T-cell (primary cell): ENCODE results near the gene UPF1. TPM values are rescaled to one million over a fixed set of nuclear protein-coding genes. Genes with fewer than 3 reads are reported as not detected.

Experiments used
- ATAC-seq, 4 experiments: fragments of 200-7000 bp in 3 of 4; fragments of 150-1000 bp in 1 of 4; cut with Tn5 transposase; replicated peaks in 1 of 4; 1 replicate in 3 of 4; 2 replicates in 1 of 4; pipeline ENCODE4 v1.10.0; 2021; ENCODE audit warnings: moderate library complexity in 3 of 4, mild to moderate bottlenecking in 2 of 4, moderate number of reproducible peaks in 1 of 4
- CTCF ChIA-PET, 2 donors: fragments of 300-600 bp; sonication (Branson Sonifier 250); formaldehyde crosslinking; loops; one replicate each; lab custom pipeline; 2022; ENCODE audit warnings: antibody characterized with exemption in 2 of 2; lab: Charles Lee
- POLR2A ChIA-PET, 2 donors: fragments of 300-600 bp; sonication (Branson Sonifier 250); formaldehyde crosslinking; loops; one replicate each; lab custom pipeline; 2022; ENCODE audit warnings: antibody characterized with exemption in 2 of 2; lab: Charles Lee
- DNase-seq, 35 experiments: peaks; one replicate each; pipeline versions ENCODE4 v3.0.0 to v3.0.0-alpha.2; 2013 to 2023
- H3K27ac ChIP-seq: one replicate; pipeline ENCODE4 v1.5.1; 2013; ENCODE audit warnings: low read length
- H3K27me3 ChIP-seq, 2 experiments: replicated peaks in 1 of 2; 1 replicate in 1 of 2; 2 replicates in 1 of 2; pipeline versions ENCODE4 v1.6.1 to v1.7.0; 2013; ENCODE audit warnings: low read length in 1 of 2, mixed read lengths in 1 of 2; ENCODE audit not compliant: control insufficient read depth in 2 of 2, insufficient read depth in 2 of 2; ENCODE audit errors: extremely low read depth in 1 of 2
- H3K36me3 ChIP-seq, 2 donors: 1 replicate in 1 of 2; 2 replicates in 1 of 2; pipeline versions ENCODE4 v1.6.1 to v1.7.0; 2013; ENCODE audit warnings: low read length in 1 of 2; ENCODE audit not compliant: control insufficient read depth in 2 of 2, insufficient read depth in 1 of 2; ENCODE audit errors: extremely low read depth in 1 of 2
- H3K4me1 ChIP-seq, 2 experiments: 1 replicate in 1 of 2; 2 replicates in 1 of 2; pipeline versions ENCODE4 v1.6.1 to v1.7.0; 2013; ENCODE audit warnings: low read length in 2 of 2, mixed read lengths in 1 of 2; ENCODE audit not compliant: insufficient read depth in 2 of 2, control insufficient read depth in 1 of 2; ENCODE audit errors: extremely low read depth in 1 of 2
- H3K4me3 ChIP-seq, 2 donors: 1 replicate in 1 of 2; 2 replicates in 1 of 2; pipeline versions ENCODE4 v1.5.1 to v1.7.0; 2013; ENCODE audit warnings: mild to moderate bottlenecking in 2 of 2, low read length in 1 of 2, moderate library complexity in 1 of 2; ENCODE audit not compliant: control insufficient read depth in 1 of 2; ENCODE audit errors: extremely low read depth in 1 of 2
- H3K9me3 ChIP-seq: 2 replicates; pipeline ENCODE4 v1.7.0; 2013
- H3K27ac Mint-ChIP-seq, 2 donors: one replicate each; pipeline ENCODE4 v1.8.0; 2020 to 2021; ENCODE audit warnings: mild to moderate bottlenecking in 2 of 2, mixed read lengths in 2 of 2
- H3K27me3 Mint-ChIP-seq, 2 donors: one replicate each; pipeline ENCODE4 v1.8.0; 2021 to 2022; ENCODE audit warnings: mixed read lengths in 2 of 2
- H3K36me3 Mint-ChIP-seq: one replicate; pipeline ENCODE4 v1.8.0; 2021; ENCODE audit warnings: mixed read lengths
- H3K4me1 Mint-ChIP-seq, 3 donors: one replicate each; pipeline ENCODE4 v1.8.0; 2020 to 2022; ENCODE audit warnings: mixed read lengths in 3 of 3, mild to moderate bottlenecking in 1 of 3
- H3K4me3 Mint-ChIP-seq, 3 donors: one replicate each; pipeline ENCODE4 v1.8.0; 2020 to 2022; ENCODE audit warnings: mild to moderate bottlenecking in 3 of 3, mixed read lengths in 3 of 3, moderate library complexity in 3 of 3
- H3K9me3 Mint-ChIP-seq, 3 donors: one replicate each; pipeline ENCODE4 v1.8.0; 2020 to 2022; ENCODE audit warnings: mixed read lengths in 3 of 3
- WGBS: methylation state at CpG from one replicate; pipeline ENCODE4 v1.1.5; 2013; ENCODE audit warnings: missing lambda C conversion rate; ENCODE audit not compliant: insufficient coverage; 5-methylcytosine and 5-hydroxymethylcytosine counted together
- total RNA-seq, 35 experiments: library from RNA in 6 of 35; stranded (reverse) in 6 of 35; fragments of 120-200 nt in 1 of 35; gene quantifications; one replicate each; pipeline versions ENCODE4 v1.2.1 to v1.2.4 and lab custom pipeline; 2013 to 2026

UPF1 gene
- total RNA-seq, 5 donors from 2014 or later (not counting 1 experiment from before 2014, with no cell fraction given), result 114 to 143 (median 127) TPM

GRCh38 chr19:18857223-18857622 lies 25.5 kb downstream of the UPF1 start:
- no peaks in the 10 kb centered on the region for H3K4me1 Mint-ChIP-seq
- Histone ChIP-seq H3K36me3 (peaks cover 51 to 99% of the 10 kb centered on the region in 2 donors), H3K4me1 (peaks cover 0 to 6% of the 10 kb centered on the region in 2 experiments), H3K4me3 (no peak overlapping the region), H3K27me3 (no peaks in the 10 kb centered on the region), H3K9me3 (no peaks in the 10 kb centered on the region), H3K27ac (no peak overlapping the region)
- CTCF ChIA-PET, result interaction anchor here in 1 of 2 donors (1.9 kb wide), 1 partner anchor 10 kb away, joined by 4 read pairs; no protein-coding TSS in a partner anchor
- H3K27ac Mint-ChIP-seq, result no peak overlapping the region
- POLR2A ChIA-PET, result no interaction called here
- peaks cover 61% of the 10 kb centered on the region for H3K36me3 Mint-ChIP-seq
- no peak for DNase-seq
- no peak overlapping the region for H3K4me3 Mint-ChIP-seq
- WGBS, result 96% methylated on average over 9 of the region's 13 CpGs
- ATAC-seq, result no peak
- H3K27me3 Mint-ChIP-seq, result no peaks in the 10 kb centered on the region
- no peaks in the 10 kb centered on the region for H3K9me3 Mint-ChIP-seq

GRCh38 chr19:18858906-18859646 lies 27.3 kb downstream of the UPF1 start:
- CTCF ChIA-PET, result interaction anchor here (0.5 kb wide), 2 partner anchors 266 to 408 kb away, joined by 3 to 4 read pairs; no protein-coding TSS in a partner anchor
- no peak overlapping the region for H3K27ac Mint-ChIP-seq

GRCh38 chr19:18859676-18860301 lies 28.0 kb downstream of the UPF1 start:
- ATAC-seq (no peak), DNase-seq (no peak)
- H3K4me1 Mint-ChIP-seq, result no peaks in the 10 kb centered on the region
- ChIA-PET POLR2A (no interaction called here), CTCF (interaction anchor here (0.5 to 0.6 kb wide), 2 partner anchors 31 to 409 kb away, joined by 3 read pairs; no protein-coding TSS in a partner anchor)
- no peaks in the 10 kb centered on the region for H3K27me3 Mint-ChIP-seq
- H3K36me3 Mint-ChIP-seq, result peaks cover 52% of the 10 kb centered on the region
- H3K4me3 Mint-ChIP-seq, result no peak overlapping the region
- Histone ChIP-seq H3K9me3 (no peaks in the 10 kb centered on the region), H3K27ac (no peak overlapping the region), H3K27me3 (peaks cover 0 to 2% of the 10 kb centered on the region in 2 experiments), H3K4me1 (peaks cover 0 to 6% of the 10 kb centered on the region in 2 experiments), H3K4me3 (no peak overlapping the region), H3K36me3 (peaks cover 51 to 99% of the 10 kb centered on the region in 2 donors)
- no peak overlapping the region for H3K27ac Mint-ChIP-seq
- H3K9me3 Mint-ChIP-seq, result no peaks in the 10 kb centered on the region
- WGBS, result 96% methylated on average over 11 of the region's 12 CpGs

More at GRCh38 chr19:18858906-18859646, 27.3 kb downstream of the UPF1 start:
- no peak overlapping the region for H3K4me3 ChIP-seq
- H3K36me3 ChIP-seq, result peaks cover 51 to 99% of the 10 kb centered on the region in 2 donors
- DNase-seq (no peak), ATAC-seq (no peak)
- H3K4me1 Mint-ChIP-seq, result no peaks in the 10 kb centered on the region
- peaks cover 54% of the 10 kb centered on the region for H3K36me3 Mint-ChIP-seq
- no peaks in the 10 kb centered on the region for H3K9me3 Mint-ChIP-seq
- POLR2A ChIA-PET, result interaction anchor here in 1 of 2 donors (0.6 kb wide), 1 partner anchor 235 kb away, joined by 3 read pairs; no protein-coding TSS in a partner anchor
- H3K27me3 ChIP-seq, result peaks cover 0 to 2% of the 10 kb centered on the region in 2 experiments
- H3K9me3 ChIP-seq, result no peaks in the 10 kb centered on the region
- H3K27me3 Mint-ChIP-seq, result no peaks in the 10 kb centered on the region
- H3K27ac ChIP-seq, result no peak overlapping the region
- no peak overlapping the region for H3K4me3 Mint-ChIP-seq
- WGBS, result 97% methylated on average over 20 of the region's 21 CpGs
- peaks cover 0 to 6% of the 10 kb centered on the region in 2 experiments for H3K4me1 ChIP-seq

GRCh38 chr19:18860302-18860700 lies 28.5 kb downstream of the UPF1 start:
- WGBS, result 80% methylated on average over 5 of the region's 11 CpGs
- peaks cover 49% of the 10 kb centered on the region for H3K36me3 Mint-ChIP-seq
- H3K27me3 Mint-ChIP-seq, result no peaks in the 10 kb centered on the region
- no peaks in the 10 kb centered on the region for H3K9me3 ChIP-seq
- DNase-seq (no peak), ATAC-seq (no peak)
- no peak overlapping the region for H3K4me3 ChIP-seq
- H3K4me1 Mint-ChIP-seq, result no peaks in the 10 kb centered on the region
- ChIA-PET POLR2A (no interaction called here), CTCF (interaction anchor here in 1 of 2 donors (0.6 kb wide), 1 partner anchor 31 kb away, joined by 3 read pairs; no protein-coding TSS in a partner anchor)
- H3K27ac Mint-ChIP-seq, result no peak overlapping the region
- no peak overlapping the region for H3K27ac ChIP-seq
- peaks cover 46 to 99% of the 10 kb centered on the region in 2 donors for H3K36me3 ChIP-seq
- no peak overlapping the region for H3K4me3 Mint-ChIP-seq
- peaks cover 0 to 2% of the 10 kb centered on the region in 2 experiments for H3K27me3 ChIP-seq
- H3K9me3 Mint-ChIP-seq, result no peaks in the 10 kb centered on the region
- peaks cover 0 to 6% of the 10 kb centered on the region in 2 experiments for H3K4me1 ChIP-seq

- ChIA-PET POLR2A (no interaction called here), CTCF (interaction anchor here in 1 of 2 donors (1.1 kb wide), 1 partner anchor 14 kb away, joined by 3 read pairs; no protein-coding TSS in a partner anchor)
- H3K27me3 Mint-ChIP-seq, result no peaks in the 10 kb centered on the region
- H3K4me3 Mint-ChIP-seq, result no peak overlapping the region
- ATAC-seq (no peak), DNase-seq (no peak)
- Histone ChIP-seq H3K27me3 (peaks cover 0 to 2% of the 10 kb centered on the region in 2 experiments), H3K4me1 (peaks cover 0 to 6% of the 10 kb centered on the region in 2 experiments), H3K36me3 (peaks cover 47 to 99% of the 10 kb centered on the region in 2 donors), H3K9me3 (no peaks in the 10 kb centered on the region), H3K4me3 (no peak overlapping the region), H3K27ac (no peak overlapping the region)
- no peaks in the 10 kb centered on the region for H3K4me1 Mint-ChIP-seq
- H3K9me3 Mint-ChIP-seq, result no peaks in the 10 kb centered on the region
- peaks cover 46% of the 10 kb centered on the region for H3K36me3 Mint-ChIP-seq
- H3K27ac Mint-ChIP-seq, result no peak overlapping the region
- 95% methylated on average over 17 of the region's 17 CpGs for WGBS
Observed at GRCh38 chr19:18860725-18861124, 29.0 kb downstream of the UPF1 start.

GRCh38 chr19:18861235-18861634 lies 29.5 kb downstream of the UPF1 start:
- POLR2A ChIA-PET, result no interaction called here
- CTCF ChIA-PET, result interaction anchor here in 1 of 2 donors (1.1 kb wide), 1 partner anchor 14 kb away, joined by 3 read pairs; no protein-coding TSS in a partner anchor
- Mint-ChIP-seq H3K9me3 (no peaks in the 10 kb centered on the region), H3K27ac (no peak overlapping the region), H3K27me3 (no peaks in the 10 kb centered on the region), H3K36me3 (peaks cover 46% of the 10 kb centered on the region), H3K4me3 (no peak overlapping the region), H3K4me1 (no peaks in the 10 kb centered on the region)
- ATAC-seq (no peak), DNase-seq (no peak)
- Histone ChIP-seq H3K9me3 (no peaks in the 10 kb centered on the region), H3K4me1 (peaks cover 0 to 9% of the 10 kb centered on the region in 2 experiments), H3K27me3 (peaks cover 0 to 2% of the 10 kb centered on the region in 2 experiments), H3K27ac (no peak overlapping the region), H3K4me3 (no peak overlapping the region), H3K36me3 (peaks cover 51 to 99% of the 10 kb centered on the region in 2 donors)
- whole genome bisulfite sequencing, result 54% methylated on average over 8 of the region's 9 CpGs
